NCI-H774 (cell line): Measurements from ENCODE around the gene STARD13.

ENCODE experiments used
- DNase-seq: peaks from one replicate; lab custom pipeline; 2025; lab: John Stamatoyannopoulos, UW

Gene STARD13

GRCh38 chr13:33224191-33224590, 61.4 kb downstream of the STARD13 start:
- no peak for DNase-seq

GRCh38 chr13:33219926-33220325, 65.6 kb downstream of the STARD13 start:
- DNase-seq: no peak

DNA sequence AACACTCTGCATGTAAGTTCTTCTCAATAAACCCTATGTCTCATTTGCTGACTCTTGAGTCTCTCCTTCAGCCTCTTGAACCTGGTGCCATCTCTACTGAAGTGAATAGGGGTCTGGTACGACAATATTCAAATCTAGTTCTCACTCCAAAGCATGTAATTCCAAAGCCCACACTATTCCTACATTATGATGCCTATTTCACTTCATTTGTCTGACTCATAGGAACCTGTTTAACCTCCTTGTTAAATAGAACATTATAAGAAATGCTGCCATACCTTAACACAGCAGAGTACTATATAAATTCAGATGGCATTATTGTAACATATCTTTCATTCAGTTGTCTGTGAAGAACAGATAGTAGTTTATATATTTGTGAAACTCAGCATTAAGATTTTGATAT, 67.1 kb downstream of the STARD13 start:
- DNase-seq: no peak

DNA sequence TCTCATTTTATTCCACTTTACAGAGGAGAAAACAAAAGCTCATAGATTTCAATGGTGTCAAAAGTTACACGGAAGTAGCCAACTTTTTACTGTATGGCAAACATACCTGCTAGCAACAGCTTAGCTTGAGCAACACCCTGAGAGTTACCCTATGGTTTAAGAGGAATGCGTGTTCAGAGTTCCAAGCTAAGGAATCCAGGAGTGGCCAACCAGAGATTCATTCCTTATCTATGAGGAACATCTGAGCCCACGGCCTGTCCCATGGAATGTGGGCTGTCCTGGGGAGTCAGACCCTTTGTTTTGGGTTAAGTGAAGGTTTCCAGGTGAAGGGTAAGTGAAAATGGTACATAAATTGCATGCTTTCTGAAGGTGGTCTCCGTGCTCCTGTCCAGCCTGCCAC, 67.5 kb downstream of the STARD13 start:
- no peak for DNase-seq

- DNase-seq: no peak
These were observed 68.3 kb downstream of the STARD13 start for GRCh38 chr13:33217256-33217655.

- no peak for DNase-seq
These were observed 71.8 kb downstream of the STARD13 start for GRCh38 chr13:33213797-33214196.

- DNase-seq: no peak
These were observed 72.4 kb downstream of the STARD13 start for GRCh38 chr13:33213024-33213768.

GRCh38 chr13:33212396-33212795, 73.2 kb downstream of the STARD13 start:
- no peak for DNase-seq

DNA sequence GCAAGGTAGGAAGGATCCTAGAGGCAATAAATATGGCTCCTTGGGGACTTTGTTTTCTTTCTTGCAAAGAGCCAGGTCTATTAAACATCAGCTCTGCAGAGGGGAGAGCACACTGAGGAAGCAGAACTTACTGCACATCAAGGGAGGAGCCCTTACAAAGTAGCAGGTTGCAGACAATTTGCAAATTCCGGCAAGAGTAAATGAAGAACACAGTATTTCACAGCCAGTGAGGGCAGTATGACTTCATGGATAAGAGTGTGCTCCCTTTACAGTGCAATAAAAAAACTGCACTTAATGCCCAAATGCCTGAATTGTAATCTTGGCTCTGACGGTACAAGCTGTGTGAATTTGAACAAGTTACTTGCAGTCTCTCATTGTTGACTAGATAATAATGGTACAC, 75.5 kb downstream of the STARD13 start:
- no peak for DNase-seq

DNA sequence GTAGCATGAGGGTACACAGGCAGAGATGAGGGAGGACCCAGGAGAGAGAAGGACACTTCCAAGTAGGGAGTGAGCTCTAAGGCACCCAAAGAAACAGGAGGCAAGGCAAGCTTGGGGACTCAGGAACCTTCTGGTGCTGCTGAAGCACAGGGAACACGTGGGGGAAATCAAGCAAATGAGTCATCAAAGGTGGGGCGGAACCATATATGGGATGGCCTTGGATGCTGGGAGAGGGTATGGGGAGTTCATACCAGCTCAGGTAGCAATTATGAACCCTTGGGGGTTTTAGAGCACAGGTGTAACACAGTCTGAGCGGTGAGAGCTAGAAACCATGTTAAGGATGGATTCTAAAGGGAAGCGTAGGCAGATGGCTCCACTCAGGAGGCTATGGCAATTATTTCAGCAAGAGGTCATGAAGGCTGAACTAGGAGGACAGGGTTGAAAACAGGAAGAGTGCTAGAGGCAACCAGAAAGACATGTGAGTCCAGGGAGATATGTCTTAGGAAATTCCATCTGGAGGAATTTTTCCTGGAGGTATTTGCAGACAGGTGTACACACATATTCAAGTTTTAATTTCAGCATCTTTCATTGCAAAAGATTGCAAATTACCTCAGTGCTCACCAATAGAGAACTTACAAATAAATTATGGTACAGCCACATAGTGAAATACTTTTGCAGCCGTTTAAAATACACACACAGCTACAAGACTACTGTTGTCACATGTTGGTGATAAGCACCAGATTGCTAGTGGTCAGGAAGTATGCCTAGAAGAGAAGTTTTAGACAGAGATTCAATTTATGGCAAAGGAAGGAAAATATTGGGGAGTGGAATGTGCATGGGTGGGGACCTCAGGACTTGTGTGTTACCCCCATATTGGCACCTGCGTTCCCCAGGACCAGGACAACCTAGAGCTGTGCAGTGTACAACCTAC, 77.0 kb downstream of the STARD13 start:
- no peak for DNase-seq

DNA sequence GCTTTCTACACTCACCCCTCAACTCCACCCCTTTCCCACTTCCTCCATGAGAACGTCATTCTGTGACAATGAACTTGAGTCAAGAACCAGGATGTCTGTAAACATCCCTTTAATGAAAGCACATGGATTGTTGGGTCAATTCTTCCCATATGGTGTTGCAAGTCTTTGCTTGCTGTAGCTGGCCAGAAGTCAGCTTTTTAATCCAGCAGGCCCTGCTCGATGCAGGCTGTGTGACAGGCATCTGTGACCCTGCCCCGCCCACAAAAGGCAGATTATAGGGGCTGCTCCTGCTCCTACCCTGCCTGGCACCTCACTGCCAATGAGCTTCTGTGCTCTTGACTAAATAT, 78.0 kb downstream of the STARD13 start:
- no peak for DNase-seq

GRCh38 chr13:33206945-33207614, 78.5 kb downstream of the STARD13 start:
- DNase-seq: no peak

GRCh38 chr13:33206425-33206824, 79.1 kb downstream of the STARD13 start:
- no peak for DNase-seq

GRCh38 chr13:33205804-33206221, 79.7 kb downstream of the STARD13 start:
- no peak for DNase-seq

DNA sequence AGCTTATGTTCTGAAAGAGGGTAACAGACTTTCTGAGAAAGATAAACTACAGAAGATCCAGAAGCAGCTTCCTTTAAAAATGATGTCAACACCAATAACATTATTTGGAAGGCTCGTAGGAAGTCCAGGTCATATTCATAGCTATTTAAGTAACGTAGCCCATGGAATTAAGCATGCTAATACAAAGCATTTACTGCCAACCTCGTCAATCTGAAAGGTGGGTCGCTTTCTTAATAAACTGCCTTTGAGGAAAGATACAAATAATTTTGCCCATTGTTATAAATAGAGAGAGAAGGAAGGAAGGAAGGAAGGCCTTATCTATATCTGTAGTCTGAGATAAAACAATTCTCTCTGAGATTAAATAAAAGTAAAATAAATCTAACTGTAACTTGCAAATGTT, 80.3 kb downstream of the STARD13 start:
- no peak for DNase-seq

DNA sequence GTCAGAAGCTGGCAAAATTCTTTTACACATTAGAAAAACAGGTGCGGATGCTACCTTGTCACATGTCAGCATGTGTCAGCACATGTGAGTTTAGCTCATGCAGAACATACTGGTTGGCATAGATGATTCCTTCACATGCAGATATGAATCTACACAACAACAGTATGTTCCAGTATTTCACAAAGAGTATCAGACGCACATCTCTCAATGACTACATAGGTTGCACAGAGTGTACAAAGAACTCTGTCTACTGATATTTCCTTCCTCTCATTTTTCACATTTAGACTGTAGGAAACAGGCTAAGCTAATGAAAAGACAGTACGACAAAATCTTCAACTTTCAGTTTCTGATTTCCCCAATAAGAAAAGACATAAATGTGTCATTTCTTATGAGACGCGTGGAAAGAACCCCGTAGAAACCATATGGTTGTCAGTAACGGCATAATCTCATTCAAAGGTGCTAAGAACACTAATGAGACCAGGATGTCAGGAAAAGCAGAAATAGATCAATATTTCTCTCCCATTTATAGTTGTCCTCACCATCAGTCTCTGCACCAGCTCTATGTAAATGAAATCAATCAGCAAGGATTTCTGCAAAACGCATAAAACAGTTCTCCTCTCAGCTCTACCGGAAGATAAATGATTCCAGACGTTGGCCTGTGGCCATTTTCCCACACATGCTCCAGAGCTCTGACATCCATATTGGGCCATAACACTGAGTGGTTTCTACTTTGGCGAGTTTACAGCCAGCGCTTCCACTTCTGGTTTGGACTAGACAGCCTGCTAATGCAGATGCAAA, 81.2 kb downstream of the STARD13 start:
- no peak for DNase-seq

DNA sequence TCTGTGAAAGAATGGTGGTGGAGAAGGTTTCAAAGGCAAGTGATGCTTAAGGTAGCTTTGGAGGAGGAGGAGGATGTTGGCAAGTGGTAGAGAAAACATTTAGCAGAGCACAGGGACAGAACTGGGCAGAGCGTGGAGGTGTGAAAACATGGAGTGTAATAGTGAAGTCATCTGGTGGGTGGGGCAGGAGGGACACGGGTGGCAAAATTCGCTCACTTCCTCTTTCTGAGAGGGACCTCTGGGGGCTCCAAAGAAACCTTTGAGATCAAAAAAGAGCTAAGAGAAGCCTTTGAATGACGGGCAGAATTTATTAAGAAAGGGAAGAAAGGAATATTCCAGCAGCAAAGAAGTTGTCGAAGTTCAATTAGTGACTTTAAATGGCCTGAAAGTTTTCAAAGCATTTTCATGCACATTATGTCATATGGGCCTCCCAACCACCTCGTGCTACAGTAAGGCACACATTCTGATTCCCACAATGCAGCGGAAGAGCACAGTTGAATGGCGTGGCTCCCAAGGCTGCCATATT, 82.8 kb downstream of the STARD13 start:
- DNase-seq: no peak

DNA sequence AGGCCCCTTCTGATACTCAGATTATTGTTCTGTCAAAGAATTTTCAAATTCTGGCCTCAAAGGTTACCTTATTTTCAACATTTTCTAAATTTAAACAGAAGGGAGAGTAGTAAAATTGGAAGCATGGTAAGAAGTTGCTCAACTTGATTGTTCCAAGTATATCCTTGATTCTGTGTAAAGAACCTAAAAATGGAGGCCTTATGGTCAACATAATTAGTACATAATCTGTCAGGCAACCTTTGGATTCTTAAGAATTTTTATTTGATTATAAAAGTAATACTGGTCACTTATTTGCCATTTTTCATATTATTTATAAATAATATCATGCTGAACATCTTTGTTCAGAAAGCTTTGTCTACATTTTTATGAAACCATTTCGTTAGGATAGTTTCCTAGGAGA, 83.9 kb downstream of the STARD13 start:
- DNase-seq: no peak

GRCh38 chr13:33199289-33199850, 86.2 kb downstream of the STARD13 start:
- DNase-seq: no peak

DNA sequence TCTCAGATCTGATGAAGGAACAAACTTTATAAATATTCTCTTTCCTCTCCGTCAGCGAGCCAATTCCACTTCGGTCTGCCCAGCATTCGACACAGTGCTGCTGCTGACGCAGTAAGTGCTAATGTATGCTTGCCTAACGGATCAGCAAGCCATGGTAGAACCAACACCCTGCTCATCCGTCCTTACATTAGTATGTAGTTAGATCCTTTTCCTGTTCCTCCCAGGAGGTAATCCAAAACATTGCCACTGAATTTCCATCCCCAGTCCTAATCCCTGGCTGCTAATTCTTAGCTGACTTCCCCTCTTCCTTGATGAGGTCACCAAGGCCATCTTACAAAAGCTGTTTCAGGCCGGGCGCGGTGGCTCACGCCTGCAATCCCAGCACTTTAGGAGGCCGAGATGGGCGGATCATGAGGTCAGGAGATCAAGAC, 88.0 kb downstream of the STARD13 start:
- DNase-seq: no peak

GRCh38 chr13:33196767-33197166, 88.8 kb downstream of the STARD13 start:
- no peak for DNase-seq
